ENCODE data around the gene ZNF581. TPM values are rescaled to one million over a fixed set of nuclear protein-coding genes. Genes with fewer than 3 reads are reported as not detected.

ZNF581 gene
- polyA plus RNA-seq, 1 donor from 2014 or later: 15.3 TPM

- Histone ChIP-seq H3K9ac (ENCODE audit: low read length) (no peak overlapping the region), H3K9me2 (ENCODE audit: insufficient read depth, low read length) (no peaks in the 10 kb centered on the region), H3F3A (ENCODE audit: insufficient read depth, low read length, poor library complexity, severe bottlenecking) (no peaks in the 10 kb centered on the region), H3K9me3 (ENCODE audit: low read length) (no peaks in the 10 kb centered on the region), H4K20me1 (ENCODE audit: insufficient read depth) (peaks cover 8% of the 10 kb centered on the region), H3K4me2 (ENCODE audit: low read length) (no peak overlapping the region), H2AFZ (ENCODE audit: low read depth, low read length) (no peak overlapping the region), H3K79me2 (replicated peaks; ENCODE audit: insufficient read depth, low read length) (peaks cover 16% of the 10 kb centered on the region), H3K27me3 (ENCODE audit: insufficient read depth, low read depth, low read length) (no peaks in the 10 kb centered on the region), H3K4me3 (ENCODE audit: low read length) (no peak overlapping the region), H3K27ac (ENCODE audit: low read length) (no peak overlapping the region), H3K36me3 (ENCODE audit: insufficient read depth, low read length) (no peaks in the 10 kb centered on the region)
- no peak for TF ChIP-seq CTCF (IDR thresholded peaks at IDR 0.05; ENCODE audit: poor library complexity, severe bottlenecking)
- no peak for TF ChIP-seq EZH2 (IDR thresholded peaks at IDR 0.05; ENCODE audit: borderline replicate concordance, insufficient read depth, low read length, poor library complexity, severe bottlenecking)
- no peak for TF ChIP-seq SMC3 (conservative IDR thresholded peaks at IDR 0.05; ENCODE audit: poor library complexity)
- no peak for TF ChIP-seq TAF1 (IDR thresholded peaks at IDR 0.05; ENCODE audit: low read depth)
- no peak for TF ChIP-seq EP300 (conservative IDR thresholded peaks at IDR 0.05; ENCODE audit: poor library complexity, severe bottlenecking)
- no peak for TF ChIP-seq MXI1 (conservative IDR thresholded peaks at IDR 0.05; ENCODE audit: poor library complexity, severe bottlenecking)
- no peak for TF ChIP-seq REST (IDR thresholded peaks at IDR 0.05; ENCODE audit: borderline replicate concordance)
- TF ChIP-seq POLR2AphosphoS5 (IDR thresholded peaks at IDR 0.05): no peak
- TF ChIP-seq RAD21 (conservative IDR thresholded peaks at IDR 0.05): no peak
These were observed 24.5 kb downstream of the ZNF581 start for GRCh38 chr19:55667958-55668357.

- H3K9ac ChIP-seq (ENCODE audit: low read length): no peak overlapping the region
- H3K36me3 ChIP-seq (ENCODE audit: insufficient read depth, low read length): no peaks in the 10 kb centered on the region
- H3K79me2 ChIP-seq (replicated peaks; ENCODE audit: insufficient read depth, low read length): peaks cover 23% of the 10 kb centered on the region
- no peak overlapping the region for H3K27ac ChIP-seq (ENCODE audit: low read length)
- no peak overlapping the region for H3K4me2 ChIP-seq (ENCODE audit: low read length)
- no peaks in the 10 kb centered on the region for H3K9me3 ChIP-seq (ENCODE audit: low read length)
- H4K20me1 ChIP-seq (ENCODE audit: insufficient read depth): peaks cover 8% of the 10 kb centered on the region
- no peaks in the 10 kb centered on the region for H3F3A ChIP-seq (ENCODE audit: insufficient read depth, low read length, poor library complexity, severe bottlenecking)
- no peaks in the 10 kb centered on the region for H3K27me3 ChIP-seq (ENCODE audit: insufficient read depth, low read depth, low read length)
- TF ChIP-seq SMC3 (conservative IDR thresholded peaks at IDR 0.05; ENCODE audit: poor library complexity) (no peak), EP300 (conservative IDR thresholded peaks at IDR 0.05; ENCODE audit: poor library complexity, severe bottlenecking) (no peak)
- H2AFZ ChIP-seq (ENCODE audit: low read depth, low read length): no peak overlapping the region
- no peak overlapping the region for H3K4me3 ChIP-seq (ENCODE audit: low read length)
- no peaks in the 10 kb centered on the region for H3K9me2 ChIP-seq (ENCODE audit: insufficient read depth, low read length)
These were observed 25.3 kb downstream of the ZNF581 start for GRCh38 chr19:55668603-55669348.
